HG02840 (cell line): ENCODE measurements around the gene THSD4.
"Not testable (repeated sequence)": the region's sequence is repeated elsewhere in the genome, so short reads cannot be mapped to it uniquely, and the experiment has no call there.

ENCODE experiments used
- ATAC-seq: cut with Tn5 transposase; IDR thresholded peaks from one replicate; pipeline ENCODE4 v1.9.1; 2021; ENCODE audit warnings: mild to moderate bottlenecking, moderate library complexity, moderate number of reproducible peaks; ENCODE audit not compliant: unreplicated experiment, low FRiP score

The THSD4 gene

DNA sequence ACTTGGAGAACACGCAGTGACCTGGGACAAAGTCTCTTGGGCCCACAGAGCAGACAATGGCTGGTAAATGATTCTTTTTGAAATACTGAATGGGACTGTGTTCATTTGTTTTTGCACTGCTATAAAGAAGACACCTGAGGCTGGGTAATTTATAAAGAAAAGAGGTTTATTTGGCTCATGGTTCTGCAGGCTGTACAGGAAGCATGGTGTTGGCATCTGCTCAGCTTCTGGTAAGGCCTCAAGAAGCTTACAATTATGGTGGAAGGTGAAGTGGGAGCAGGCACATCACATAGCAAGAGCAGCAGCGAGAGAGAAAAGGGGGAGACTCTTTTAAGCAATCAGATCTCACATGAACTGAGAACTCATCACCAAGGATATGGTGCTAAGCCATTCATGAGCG is 321.6 kb downstream of the THSD4 start:
- ATAC-seq, result no peak

DNA sequence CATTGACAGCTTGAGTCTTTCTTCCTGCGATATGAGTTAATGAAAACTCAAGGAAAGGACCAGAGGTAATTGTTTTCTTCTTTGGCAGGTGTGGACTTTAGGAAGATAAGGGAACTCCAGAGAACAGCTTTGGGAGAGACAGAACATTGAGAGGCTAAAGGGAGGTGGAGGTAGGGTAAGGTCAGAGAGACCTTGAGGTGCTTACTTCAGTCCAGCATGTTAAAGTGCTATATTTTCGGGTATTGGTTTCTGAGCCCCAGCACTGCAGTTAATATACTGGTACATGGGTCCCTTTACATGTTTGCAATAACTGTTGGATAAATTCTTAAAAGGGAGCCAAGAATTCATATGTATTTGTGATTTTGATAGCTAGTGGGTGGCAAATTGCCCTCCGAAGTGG is 322.1 kb downstream of the THSD4 start:
- ATAC-seq, result no peak

DNA sequence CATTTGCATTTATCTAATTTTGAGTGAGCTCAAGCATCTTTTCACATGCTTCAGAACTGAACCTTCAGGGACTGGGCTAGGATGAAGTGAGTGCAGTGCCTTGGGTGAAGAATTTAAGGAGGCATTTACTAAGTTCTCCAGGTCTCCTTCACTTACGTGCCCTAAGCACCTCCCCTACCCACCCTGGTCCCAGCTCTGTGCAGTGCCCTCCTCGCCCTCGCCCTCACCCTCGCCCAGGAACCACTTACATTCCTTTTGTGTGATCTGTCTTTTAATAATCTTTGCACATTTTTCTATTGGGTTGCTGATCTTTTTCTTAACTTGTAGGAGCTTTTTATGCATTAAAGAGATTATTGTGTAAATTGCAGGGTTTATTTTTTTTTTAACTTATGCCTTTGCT is 322.6 kb downstream of the THSD4 start:
- no peak for ATAC-seq

DNA sequence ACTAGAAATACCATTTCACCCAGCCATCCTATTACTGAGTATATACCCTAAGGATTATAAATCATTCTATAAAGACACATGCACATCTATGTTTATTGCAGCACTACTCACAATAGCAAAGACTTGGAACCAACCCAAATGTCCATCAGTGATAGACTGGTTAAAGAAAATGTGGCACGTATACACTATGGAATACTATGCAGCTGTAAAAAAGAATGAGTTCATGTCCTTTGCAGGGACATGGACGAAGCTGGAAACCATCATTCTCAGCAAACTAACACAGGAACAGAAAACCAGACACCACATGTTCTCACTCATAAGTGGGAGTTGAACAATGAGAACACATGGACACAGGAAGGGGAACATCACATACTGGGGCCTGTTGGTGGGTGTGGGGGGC is 324.2 kb downstream of the THSD4 start:
- ATAC-seq, result not testable (repeated sequence)

DNA sequence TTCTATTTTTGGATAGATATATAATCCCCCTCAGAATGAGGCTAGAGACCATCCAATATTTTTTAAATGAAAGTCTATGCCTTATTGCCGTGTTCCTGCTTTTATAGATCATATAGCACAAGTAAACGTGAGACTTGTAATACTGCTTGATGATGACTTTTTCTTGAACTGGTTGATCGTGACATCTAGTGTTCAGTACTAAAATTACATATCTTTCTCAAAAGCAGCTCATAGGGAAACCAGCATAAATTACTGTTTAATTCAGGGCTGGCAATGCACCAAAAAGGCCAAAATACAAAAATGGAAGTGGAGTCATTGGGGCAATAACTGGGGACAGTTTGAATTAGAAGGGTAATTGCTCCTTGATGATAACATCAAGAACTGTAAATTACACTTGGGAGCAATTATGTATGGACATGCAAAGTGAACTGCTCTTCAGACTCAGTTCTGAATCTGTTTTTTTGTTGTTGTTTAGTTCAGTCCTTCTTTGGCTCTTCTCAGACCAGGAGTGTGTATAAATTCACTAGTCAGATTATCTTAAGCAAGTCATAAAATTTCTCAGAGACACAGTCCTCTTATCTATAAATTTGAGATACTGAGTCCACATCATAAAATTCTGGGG is 325.3 kb downstream of the THSD4 start:
- no peak for ATAC-seq

DNA sequence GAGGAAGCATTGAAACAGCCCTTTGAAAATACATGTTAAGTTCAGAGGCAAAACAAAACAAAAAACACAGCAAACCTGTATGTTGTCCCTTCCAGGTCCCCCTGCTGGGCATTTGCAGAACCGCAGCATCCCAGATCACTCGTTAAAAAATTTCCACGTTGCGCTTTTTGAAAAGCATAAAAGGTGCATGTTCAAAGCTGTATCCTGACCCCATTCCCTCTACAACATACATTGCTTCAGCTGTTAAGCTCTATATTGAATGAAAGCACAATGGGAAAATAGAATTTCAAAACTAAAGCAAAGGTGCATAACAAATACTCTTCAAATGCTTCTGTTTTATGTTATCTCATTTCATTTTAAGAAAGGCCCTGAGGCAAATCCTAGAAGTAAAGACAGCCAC is 328.3 kb downstream of the THSD4 start:
- no peak for ATAC-seq

DNA sequence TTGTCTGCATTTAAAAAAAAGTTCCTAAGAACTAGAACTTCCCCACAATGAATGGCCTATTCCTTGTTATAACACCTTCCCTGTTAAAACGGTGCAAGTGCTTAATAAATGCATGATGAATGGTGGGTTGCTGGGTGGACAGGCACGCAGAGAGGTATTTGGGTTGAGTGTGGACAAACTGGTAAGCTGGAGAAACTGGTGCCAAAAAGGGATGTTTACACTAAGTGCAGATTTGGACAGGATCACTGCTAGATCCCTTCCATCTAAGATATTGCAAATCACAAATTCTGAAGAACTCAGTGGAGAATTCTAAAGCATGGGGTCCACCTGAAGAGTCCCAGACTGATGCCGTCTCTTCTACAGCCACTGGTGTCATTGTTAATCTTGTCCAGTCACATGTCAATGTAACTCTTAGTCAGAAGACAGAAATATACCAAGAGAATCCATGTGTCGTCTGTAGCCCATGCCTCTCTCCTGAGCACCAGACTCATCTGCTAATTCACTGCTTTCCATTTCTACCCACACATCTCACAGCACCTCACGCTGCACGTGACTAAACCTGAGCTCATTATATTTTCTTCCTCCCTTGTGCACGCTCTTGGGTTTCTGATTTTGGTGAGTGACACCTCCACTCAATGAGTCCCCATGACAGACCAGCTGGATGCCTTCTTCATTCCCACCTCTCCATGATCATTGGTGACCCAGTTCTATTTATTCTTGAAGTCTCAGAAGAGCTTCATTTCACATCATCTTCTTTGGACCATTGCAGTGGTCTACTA is 328.9 kb downstream of the THSD4 start:
- no peak for ATAC-seq

DNA sequence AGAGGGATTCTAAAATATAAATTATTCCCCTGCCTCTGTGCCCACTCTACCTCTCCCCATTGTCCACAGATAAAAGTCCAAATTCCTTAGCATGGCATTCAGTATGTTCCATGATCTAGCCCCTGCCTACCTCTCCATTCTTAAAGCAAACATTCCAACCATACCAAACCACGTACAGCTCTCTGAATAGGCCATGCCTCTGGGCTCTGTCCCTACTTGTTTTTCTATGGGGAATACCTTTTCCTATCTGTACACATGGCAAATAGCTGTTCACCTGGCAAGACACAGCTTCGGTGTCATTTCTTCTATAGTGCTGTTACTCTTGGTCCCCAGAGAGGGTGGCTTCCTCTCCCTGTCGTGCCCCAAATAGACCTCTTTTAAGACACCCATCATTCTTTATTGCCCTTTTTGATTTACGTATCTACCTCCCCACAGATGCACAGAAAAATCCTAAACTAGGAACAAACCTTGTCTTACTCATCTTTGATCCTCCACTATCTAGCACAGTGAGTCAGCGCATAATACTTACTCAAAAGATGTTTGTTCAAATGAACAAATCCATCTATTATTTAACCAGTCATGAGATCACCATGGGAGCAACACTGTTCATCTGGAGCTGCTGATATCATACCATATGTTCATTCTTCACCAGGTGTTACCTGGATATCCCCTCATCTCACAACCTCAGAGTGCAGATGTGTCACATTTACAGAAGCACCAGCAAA is 329.8 kb downstream of the THSD4 start:
- ATAC-seq, result no peak

DNA sequence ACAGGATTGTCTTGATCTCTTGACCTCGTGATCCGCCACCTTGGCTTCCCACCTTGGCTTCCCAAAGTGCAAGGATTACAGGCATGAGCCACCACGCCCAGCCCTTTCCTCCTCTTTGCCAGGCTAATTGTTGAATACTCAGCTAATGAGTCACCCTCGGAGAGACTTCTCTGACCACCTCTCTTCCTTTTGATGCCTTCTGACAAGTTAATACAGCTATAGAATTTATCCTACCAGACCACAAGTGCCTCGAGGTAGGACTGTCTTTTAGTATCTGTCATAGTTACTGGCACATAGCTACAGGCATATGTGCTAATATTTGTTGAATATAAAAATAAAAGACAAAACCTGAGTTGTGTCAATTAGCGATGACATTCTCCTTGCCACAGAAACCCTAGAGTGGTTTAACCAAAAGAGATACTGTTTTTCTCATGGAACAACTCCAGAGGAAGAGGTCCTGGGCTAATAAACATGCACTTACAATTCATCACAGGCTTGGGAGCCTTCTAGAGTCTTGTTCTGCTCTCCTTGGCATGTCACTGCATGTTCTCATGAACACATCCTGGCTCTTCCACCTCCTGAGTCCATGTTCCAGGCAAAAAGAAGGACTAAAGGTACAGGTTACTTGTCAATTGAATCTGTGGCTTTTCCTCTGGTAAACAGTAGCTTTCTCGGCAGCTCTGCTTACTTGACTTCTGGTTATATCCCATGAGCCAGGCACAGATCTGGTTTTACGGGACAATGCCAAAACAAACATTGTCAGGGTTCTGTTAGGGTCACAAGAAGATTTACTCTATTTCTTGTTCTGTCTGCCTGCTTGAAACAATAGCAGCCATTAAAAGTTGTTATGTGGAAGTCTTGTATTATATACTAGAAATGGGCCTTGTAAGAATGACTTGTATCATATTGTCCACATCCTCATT is 332.3 kb downstream of the THSD4 start:
- ATAC-seq, result no peak

DNA sequence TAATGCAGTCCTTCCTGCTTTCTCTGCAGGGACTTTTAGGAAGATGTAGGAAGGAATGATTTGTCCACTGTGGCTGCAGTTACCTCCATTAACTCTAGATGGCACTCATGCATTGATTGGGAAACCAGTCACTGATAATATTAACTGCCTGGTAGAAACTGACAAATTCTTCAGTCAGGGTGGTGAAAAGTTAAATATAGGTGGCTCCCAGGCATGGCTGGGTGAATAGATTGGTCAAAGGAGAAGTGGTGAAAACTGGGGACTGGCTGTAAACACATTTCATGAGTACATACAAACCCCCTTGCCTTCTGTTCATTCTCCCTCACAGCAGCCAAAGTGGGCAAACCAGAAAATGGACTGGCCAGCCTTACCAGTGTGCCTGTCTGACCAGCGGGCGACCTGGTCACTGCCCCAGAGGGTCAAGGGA is 333.4 kb downstream of the THSD4 start:
- ATAC-seq, result no peak

DNA sequence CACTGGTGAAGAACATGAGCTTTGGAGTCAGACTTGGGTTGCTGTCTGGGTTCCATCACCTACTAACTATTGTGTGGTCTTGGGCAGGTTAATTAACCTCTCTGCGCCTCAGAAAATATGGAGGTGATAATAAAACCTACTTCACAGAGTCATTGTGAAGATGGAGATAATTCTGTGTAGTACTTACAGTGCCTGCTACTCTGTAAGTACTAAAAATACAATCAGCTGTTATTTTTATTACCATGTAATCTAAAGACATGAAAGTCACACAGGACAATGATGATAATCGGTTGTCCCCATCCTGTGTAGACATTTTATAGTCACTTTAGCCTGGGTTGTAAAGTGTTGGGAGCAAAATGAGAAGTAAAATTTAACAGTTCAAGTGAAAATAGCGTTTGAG is 334.1 kb downstream of the THSD4 start:
- ATAC-seq, result no peak

DNA sequence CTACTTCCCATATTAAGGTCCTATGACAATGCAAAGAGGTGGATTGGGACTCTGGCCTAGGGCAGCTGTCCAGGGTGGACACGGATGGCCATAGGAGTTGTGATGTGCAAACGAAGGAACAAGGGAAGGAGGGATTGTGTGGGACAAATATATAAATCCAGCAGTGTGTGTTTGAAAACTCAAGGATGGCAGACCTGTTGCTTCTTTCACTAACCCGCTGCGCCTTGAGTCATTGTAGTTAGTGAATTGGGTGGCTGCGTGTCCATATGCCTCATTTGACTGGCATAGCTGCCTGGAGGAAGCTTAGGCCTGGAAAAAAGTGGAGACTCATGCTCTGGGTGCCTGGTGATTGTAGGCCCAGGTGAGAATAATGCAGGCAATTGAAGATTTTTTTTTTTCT is 334.7 kb downstream of the THSD4 start:
- no peak for ATAC-seq

DNA sequence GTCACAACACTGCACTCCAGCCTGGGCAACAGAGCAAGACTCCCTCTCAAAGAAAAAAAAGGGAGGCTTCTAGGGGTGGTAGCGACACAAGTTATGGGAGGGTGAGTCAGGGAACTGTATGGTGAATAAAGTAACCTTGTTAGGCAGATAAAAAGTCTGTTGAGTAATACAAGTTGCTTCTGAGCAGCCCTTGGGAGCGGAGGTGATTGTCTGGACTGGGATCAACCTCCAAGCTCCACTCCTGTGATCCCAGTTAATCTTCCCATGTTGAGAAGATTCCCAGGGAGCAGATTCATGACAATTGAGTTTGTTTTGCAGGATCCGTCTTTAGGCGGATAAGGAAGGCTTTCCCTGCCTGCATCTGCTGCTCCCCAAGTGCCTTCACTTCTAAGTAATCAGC is 335.9 kb downstream of the THSD4 start:
- no peak for ATAC-seq

DNA sequence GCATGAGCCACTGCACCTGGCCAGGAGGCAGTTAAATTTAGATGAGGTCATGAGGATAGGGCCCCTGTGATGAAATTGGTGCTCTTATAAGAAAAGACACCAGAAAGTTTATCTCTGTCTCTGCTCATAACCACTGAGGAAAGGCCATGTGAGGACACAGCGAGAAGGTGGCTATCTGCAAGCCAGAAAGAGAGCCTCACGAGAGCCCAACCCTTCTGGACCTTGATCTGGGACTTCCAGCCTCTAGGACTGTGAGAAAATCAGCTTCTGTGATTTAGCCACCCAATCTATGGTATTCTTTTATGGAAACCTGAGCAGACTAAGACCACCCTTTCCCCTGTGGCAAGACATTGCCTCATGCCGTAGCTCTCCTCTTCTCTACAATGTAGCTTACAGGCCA is 337.6 kb downstream of the THSD4 start:
- no peak for ATAC-seq

DNA sequence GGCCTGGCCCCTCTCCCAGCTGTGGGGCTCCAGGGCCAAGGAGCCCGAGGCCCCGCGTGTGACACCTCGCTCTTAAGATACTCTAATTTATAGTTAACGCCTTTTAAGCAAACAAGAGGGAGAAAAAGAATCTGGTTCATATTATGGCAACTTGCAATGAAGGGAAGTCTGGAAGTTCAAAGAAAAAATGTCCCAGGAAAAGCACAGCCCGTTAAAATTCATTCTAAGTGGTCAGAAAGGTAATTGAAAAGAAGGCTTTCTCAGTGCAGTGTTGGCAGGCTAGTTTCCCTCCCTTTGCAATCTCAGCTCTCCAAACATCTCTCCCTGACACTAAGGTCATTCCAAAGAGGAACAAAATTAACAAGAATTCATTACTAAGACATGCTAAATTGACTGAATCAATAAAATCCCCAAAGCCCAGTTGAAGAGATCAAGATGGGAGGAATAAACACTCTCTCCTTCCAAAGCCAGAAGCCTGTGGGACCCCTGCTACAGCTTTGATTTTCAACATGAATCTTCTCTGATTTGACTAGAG is 339.3 kb downstream of the THSD4 start:
- ATAC-seq, result no peak

DNA sequence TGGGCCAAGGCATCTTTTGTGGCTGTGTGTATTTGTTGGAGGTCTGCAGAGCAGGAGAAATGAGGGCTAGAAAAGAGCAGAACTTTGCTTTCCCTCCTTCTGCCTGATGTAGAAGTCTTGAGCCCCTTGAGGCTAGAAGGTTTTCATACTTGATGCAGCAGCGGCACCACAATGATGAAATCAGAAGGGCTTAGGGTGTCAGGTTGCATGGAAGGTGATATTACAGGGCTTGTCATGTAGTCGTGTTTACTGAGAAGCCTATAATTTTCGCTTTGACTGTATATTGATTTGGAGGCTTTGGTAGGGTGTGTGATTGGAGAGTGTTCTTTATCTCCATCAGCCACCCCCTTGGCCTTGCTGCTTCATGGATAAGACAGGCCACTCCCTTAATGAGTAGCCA is 339.8 kb downstream of the THSD4 start:
- ATAC-seq, result no peak

DNA sequence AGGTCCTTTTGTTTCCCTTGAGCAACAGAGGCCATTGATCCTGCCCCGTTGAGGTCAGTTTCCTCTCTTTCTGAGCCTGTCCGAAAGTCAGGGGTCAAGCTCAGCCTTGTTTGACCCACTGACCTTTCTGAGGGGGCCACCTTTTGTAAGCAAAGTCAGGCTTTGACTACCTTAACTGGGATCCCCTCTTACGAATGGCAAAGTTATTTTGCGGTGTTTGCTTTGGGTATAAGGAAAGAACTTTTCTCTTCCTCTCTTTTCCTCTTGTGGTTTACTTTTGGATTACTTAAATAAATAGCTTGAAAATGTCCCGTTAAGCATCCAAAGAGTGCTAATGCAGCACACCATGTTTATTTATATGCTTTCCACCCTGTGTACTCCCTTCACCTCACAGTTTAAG is 340.6 kb downstream of the THSD4 start:
- ATAC-seq, result no peak

DNA sequence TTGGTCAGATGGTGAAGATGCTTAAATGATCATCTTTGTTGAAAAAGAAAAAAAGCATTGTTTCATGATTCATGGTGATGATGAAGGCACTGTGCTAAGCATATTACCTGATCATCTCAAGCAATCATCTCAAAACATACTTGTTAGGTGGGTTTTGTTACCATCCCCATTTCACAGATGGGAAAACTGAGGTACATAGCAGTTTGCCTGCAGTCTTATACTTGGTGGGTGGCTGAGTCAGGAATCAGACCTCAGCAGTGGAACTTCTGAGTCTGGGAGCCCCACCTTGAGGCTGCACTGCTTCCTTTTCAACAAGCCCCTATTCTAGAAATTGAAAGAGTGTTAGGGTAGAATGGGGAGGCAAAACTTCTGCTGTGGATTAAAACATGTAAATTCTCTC is 341.1 kb downstream of the THSD4 start:
- no peak for ATAC-seq

DNA sequence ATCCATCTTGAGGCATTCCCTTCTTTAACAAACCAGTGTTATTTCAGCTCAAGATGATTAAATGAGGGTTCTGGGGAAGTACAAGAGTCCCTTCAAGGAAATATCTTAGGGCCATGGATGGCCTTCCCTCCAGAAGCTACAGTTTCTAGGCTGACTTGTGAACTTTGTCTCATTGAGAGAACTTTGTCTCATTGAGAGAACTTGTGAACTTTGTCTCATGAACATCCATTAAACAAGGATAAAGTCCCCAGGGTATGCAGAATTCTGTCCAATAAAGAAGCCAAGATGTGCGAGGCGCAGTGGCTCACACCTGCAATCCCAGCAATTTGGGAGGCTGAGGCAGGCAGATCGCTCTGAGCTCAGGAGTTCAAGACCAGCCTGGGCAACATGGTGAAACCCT is 341.5 kb downstream of the THSD4 start:
- ATAC-seq, result no peak

DNA sequence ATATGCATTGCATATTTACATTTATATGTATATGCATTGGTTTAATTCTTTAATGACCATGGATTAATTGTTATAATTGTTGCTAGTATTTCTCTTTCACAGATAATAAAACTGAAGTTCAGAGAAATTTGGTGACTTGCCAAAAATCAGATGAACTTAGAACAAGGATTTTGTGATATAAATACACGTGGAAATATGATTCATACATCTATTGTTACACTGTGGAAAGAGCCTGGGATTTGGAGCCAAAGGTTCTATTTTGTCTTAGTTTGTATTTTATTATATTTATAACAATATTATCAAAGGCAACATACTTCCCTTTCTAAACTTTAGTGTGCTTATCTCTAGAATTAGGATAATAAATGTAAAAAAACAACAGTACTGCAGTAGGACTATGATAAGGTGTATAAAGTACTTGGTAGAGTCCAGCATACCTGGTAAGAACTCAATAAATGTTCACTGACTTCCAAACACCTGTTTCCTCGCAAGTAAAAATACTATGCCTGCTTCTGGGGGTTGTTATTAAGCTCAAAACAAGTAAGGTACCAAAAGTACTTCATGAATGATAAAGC is 342.9 kb downstream of the THSD4 start:
- ATAC-seq, result no peak
